Common myeloid progenitor, CD34-positive (primary cell): ENCODE results near the gene USF2.

ENCODE experiments used
- CTCF ChIA-PET: fragments of 350-600 bp; sonication (Branson Sonifier 250); formaldehyde crosslinking; loops from one replicate; lab custom pipeline; 2021; ENCODE audit warnings: antibody characterized with exemption; lab: Charles Lee
- POLR2A ChIA-PET: fragments of 350-600 bp; sonication (Branson Sonifier 250); formaldehyde crosslinking; loops from one replicate; lab custom pipeline; 2021; ENCODE audit warnings: antibody characterized with exemption; lab: Charles Lee
- DNase-seq, 3 donors: peaks; one replicate each; pipeline versions ENCODE4 v3.0.0 to v3.0.0-alpha.2; 2013
- H3K27ac ChIP-seq, 2 experiments: 1 replicate in 1 of 2; 2 replicates in 1 of 2; pipeline ENCODE4 v1.7.0; 2013; ENCODE audit warnings: inconsistent platforms in 2 of 2, low read length in 2 of 2, mild to moderate bottlenecking in 2 of 2, low read depth in 1 of 2, moderate library complexity in 1 of 2; ENCODE audit not compliant: severe bottlenecking in 2 of 2, insufficient read depth in 1 of 2, poor library complexity in 1 of 2
- H3K27me3 ChIP-seq, 5 experiments: replicated peaks in 2 of 5; 1 replicate in 3 of 5; 2 replicates in 2 of 5; pipeline versions ENCODE4 v1.6.1 to v1.7.0; 2013; ENCODE audit warnings: low read length in 4 of 5, mild to moderate bottlenecking in 2 of 5, moderate library complexity in 2 of 5, inconsistent platforms in 1 of 5; ENCODE audit not compliant: insufficient read depth in 5 of 5, control insufficient read depth in 4 of 5
- H3K36me3 ChIP-seq, 4 experiments: 1 replicate in 2 of 4; 2 replicates in 2 of 4; pipeline versions ENCODE4 v1.6.1 to v1.7.0; 2013; ENCODE audit warnings: low read length in 3 of 4, control low read depth in 1 of 4, mild to moderate bottlenecking in 1 of 4; ENCODE audit not compliant: control insufficient read depth in 4 of 4, insufficient read depth in 4 of 4
- H3K4me1 ChIP-seq, 4 experiments: 1 replicate in 3 of 4; 2 replicates in 1 of 4; pipeline versions ENCODE4 v1.6.1 to v1.7.1; 2013; ENCODE audit warnings: low read length in 3 of 4, mild to moderate bottlenecking in 3 of 4, control low read depth in 1 of 4, inconsistent platforms in 1 of 4, moderate library complexity in 1 of 4; ENCODE audit not compliant: control insufficient read depth in 4 of 4, insufficient read depth in 4 of 4; ENCODE audit errors: control extremely low read depth in 1 of 4
- H3K4me3 ChIP-seq, 7 experiments: 1 replicate in 4 of 7; 2 replicates in 3 of 7; pipeline versions ENCODE4 v1.5.1 to v1.7.0; 2013; ENCODE audit warnings: mild to moderate bottlenecking in 7 of 7, low read length in 6 of 7, moderate library complexity in 6 of 7, inconsistent platforms in 2 of 7, low read depth in 2 of 7, control low read depth in 1 of 7; ENCODE audit not compliant: insufficient read depth in 4 of 7, control insufficient read depth in 1 of 7; ENCODE audit errors: extremely low read depth in 1 of 7
- H3K9me3 ChIP-seq, 5 experiments: 1 replicate in 4 of 5; 2 replicates in 1 of 5; pipeline versions ENCODE4 v1.6.1 to v1.7.1; 2013; ENCODE audit warnings: low read length in 4 of 5, mild to moderate bottlenecking in 2 of 5, inconsistent platforms in 1 of 5, low read depth in 1 of 5, moderate library complexity in 1 of 5; ENCODE audit not compliant: control insufficient read depth in 4 of 5, insufficient read depth in 2 of 5; ENCODE audit errors: control extremely low read depth in 1 of 5
- WGBS: methylation state at CpG from one replicate; pipeline ENCODE4 v1.1.5; 2013; ENCODE audit not compliant: insufficient coverage; 5-methylcytosine and 5-hydroxymethylcytosine counted together

USF2 gene

GRCh38 chr19:35299523-35300338 is 31.0 kb downstream of the USF2 start:
- Histone ChIP-seq H3K4me3 (no peak overlapping the region), H3K9me3 (no peaks in the 10 kb centered on the region), H3K36me3 (no peaks in the 10 kb centered on the region), H3K27me3 (no peaks in the 10 kb centered on the region), H3K27ac (no peak overlapping the region), H3K4me1 (peaks cover 5 to 50% (median 40%) of the 10 kb centered on the region in 4 experiments)
- no peak for DNase-seq
- ChIA-PET POLR2A (no interaction called here), CTCF (no interaction called here)
- 88% methylated on average over 27 of the region's 55 CpGs for WGBS

- no peak overlapping the region for H3K4me3 ChIP-seq
- no peaks in the 10 kb centered on the region for H3K27me3 ChIP-seq
- CTCF ChIA-PET, result no interaction called here
- POLR2A ChIA-PET, result no interaction called here
- H3K36me3 ChIP-seq, result no peaks in the 10 kb centered on the region
- no peaks in the 10 kb centered on the region for H3K9me3 ChIP-seq
- DNase-seq, result no peak
- H3K4me1 ChIP-seq, result peaks cover 4 to 45% (median 37%) of the 10 kb centered on the region in 4 experiments
- WGBS, result 96% methylated on average over 10 of the region's 10 CpGs
- no peak overlapping the region for H3K27ac ChIP-seq
Measured at GRCh38 chr19:35300339-35300649, 31.5 kb downstream of the USF2 start.

- 100% methylated on average over 2 of the region's 2 CpGs for WGBS
- no peak for DNase-seq
- Histone ChIP-seq H3K36me3 (no peaks in the 10 kb centered on the region), H3K27me3 (no peaks in the 10 kb centered on the region), H3K4me1 (peaks cover 0 to 43% (median 32%) of the 10 kb centered on the region in 4 experiments), H3K4me3 (no peak overlapping the region), H3K27ac (no peak overlapping the region), H3K9me3 (no peaks in the 10 kb centered on the region)
- POLR2A ChIA-PET, result no interaction called here
- CTCF ChIA-PET, result no interaction called here
Measured at GRCh38 chr19:35301961-35302360, 33.2 kb downstream of the USF2 start.

GRCh38 chr19:35302446-35302845 is 33.7 kb downstream of the USF2 start:
- H3K4me3 ChIP-seq, result no peak overlapping the region
- H3K36me3 ChIP-seq, result no peaks in the 10 kb centered on the region
- no peak for DNase-seq
- ChIA-PET CTCF (no interaction called here), POLR2A (no interaction called here)
- H3K27me3 ChIP-seq, result no peaks in the 10 kb centered on the region
- 95% methylated on average over 9 of the region's 16 CpGs for WGBS
- peaks cover 0 to 43% (median 31%) of the 10 kb centered on the region in 4 experiments for H3K4me1 ChIP-seq
- H3K27ac ChIP-seq, result no peak overlapping the region
- no peaks in the 10 kb centered on the region for H3K9me3 ChIP-seq

- Histone ChIP-seq H3K4me3 (no peak overlapping the region), H3K4me1 (peaks cover 0 to 40% (median 25%) of the 10 kb centered on the region in 4 experiments), H3K27me3 (no peaks in the 10 kb centered on the region), H3K27ac (no peak overlapping the region), H3K36me3 (no peaks in the 10 kb centered on the region), H3K9me3 (no peaks in the 10 kb centered on the region)
- 91% methylated on average over 5 of the region's 6 CpGs for WGBS
- DNase-seq, result no peak
- ChIA-PET POLR2A (no interaction called here), CTCF (interaction anchor here (0.8 to 2.3 kb wide), 2 partner anchors 14 to 18 kb away, joined by 3 to 7 read pairs; no protein-coding TSS in a partner anchor)
Measured at GRCh38 chr19:35303357-35303915, 34.7 kb downstream of the USF2 start.

- 98% methylated on average over 11 of the region's 11 CpGs for WGBS
- DNase-seq, result no peak
- CTCF ChIA-PET, result interaction anchor here (0.8 to 2.3 kb wide), 2 partner anchors 14 to 19 kb away, joined by 3 to 7 read pairs; no protein-coding TSS in a partner anchor
- Histone ChIP-seq H3K27me3 (no peaks in the 10 kb centered on the region), H3K36me3 (no peaks in the 10 kb centered on the region), H3K9me3 (no peaks in the 10 kb centered on the region), H3K4me3 (no peak overlapping the region), H3K27ac (no peak overlapping the region), H3K4me1 (peaks cover 0 to 39% (median 22%) of the 10 kb centered on the region in 4 experiments)
- POLR2A ChIA-PET, result no interaction called here
Measured at GRCh38 chr19:35304036-35304435, 35.3 kb downstream of the USF2 start.

GRCh38 chr19:35305181-35305580 is 36.4 kb downstream of the USF2 start:
- Histone ChIP-seq H3K4me1 (peaks cover 0 to 43% (median 21%) of the 10 kb centered on the region in 4 experiments), H3K36me3 (no peaks in the 10 kb centered on the region), H3K4me3 (no peak overlapping the region), H3K9me3 (no peaks in the 10 kb centered on the region), H3K27me3 (no peaks in the 10 kb centered on the region), H3K27ac (peak overlapping the region in 1 of 2 experiments; percentile 36)
- peak in 1 of 3 donors; percentile 23 for DNase-seq
- POLR2A ChIA-PET, result no interaction called here
- WGBS, result 69% methylated on average over 5 of the region's 6 CpGs
- CTCF ChIA-PET, result interaction anchor here (0.8 to 2.3 kb wide), 5 partner anchors 8 to 33 kb away, joined by 3 to 8 read pairs (median 5); no protein-coding TSS in a partner anchor
